Stimulated activated memory B cell treated with anti-CD40 and anti-IgM and Interleukin-4, amounts not matched to agents 10 μg/mL and 1 μg/mL and 100 μg/mL, for 72 hours (primary cell): ENCODE results near the gene MAPKAPK2.

Experiments used
- ATAC-seq: fragments of 150-1000 bp; cut with Tn5 transposase; 2 replicates; pipeline ENCODE4 v1.10.0; 2021
- H3K27ac Mint-ChIP-seq: one replicate; pipeline ENCODE4 v1.8.0; 2022; ENCODE audit warnings: mild to moderate bottlenecking, mixed read lengths
- H3K27me3 Mint-ChIP-seq: one replicate; pipeline ENCODE4 v1.8.0; 2022; ENCODE audit warnings: mixed read lengths
- H3K36me3 Mint-ChIP-seq: one replicate; pipeline ENCODE4 v1.8.0; 2022; ENCODE audit warnings: mixed read lengths
- H3K4me1 Mint-ChIP-seq: one replicate; pipeline ENCODE4 v1.8.0; 2022; ENCODE audit warnings: mixed read lengths
- H3K4me3 Mint-ChIP-seq: one replicate; pipeline ENCODE4 v1.8.0; 2022; ENCODE audit warnings: mild to moderate bottlenecking, moderate library complexity, mixed read lengths
- H3K9me3 Mint-ChIP-seq: one replicate; pipeline ENCODE4 v1.8.0; 2022; ENCODE audit warnings: mixed read lengths

Gene MAPKAPK2

GRCh38 chr1:206713070-206713469, 28.4 kb downstream of the MAPKAPK2 start:
- Mint-ChIP-seq H3K4me3 (no peak overlapping the region), H3K36me3 (no peaks in the 10 kb centered on the region), H3K4me1 (peaks cover 82% of the 10 kb centered on the region), H3K9me3 (no peaks in the 10 kb centered on the region), H3K27me3 (no peaks in the 10 kb centered on the region), H3K27ac (no peak overlapping the region)
- no peak for ATAC-seq

- H3K9me3 Mint-ChIP-seq: no peaks in the 10 kb centered on the region
- H3K27me3 Mint-ChIP-seq: no peaks in the 10 kb centered on the region
- peaks cover 82% of the 10 kb centered on the region for H3K4me1 Mint-ChIP-seq
- no peak overlapping the region for H3K4me3 Mint-ChIP-seq
- ATAC-seq: no peak
- H3K36me3 Mint-ChIP-seq: no peaks in the 10 kb centered on the region
- no peak overlapping the region for H3K27ac Mint-ChIP-seq
Observed at GRCh38 chr1:206713910-206714312, 29.2 kb downstream of the MAPKAPK2 start.

DNA sequence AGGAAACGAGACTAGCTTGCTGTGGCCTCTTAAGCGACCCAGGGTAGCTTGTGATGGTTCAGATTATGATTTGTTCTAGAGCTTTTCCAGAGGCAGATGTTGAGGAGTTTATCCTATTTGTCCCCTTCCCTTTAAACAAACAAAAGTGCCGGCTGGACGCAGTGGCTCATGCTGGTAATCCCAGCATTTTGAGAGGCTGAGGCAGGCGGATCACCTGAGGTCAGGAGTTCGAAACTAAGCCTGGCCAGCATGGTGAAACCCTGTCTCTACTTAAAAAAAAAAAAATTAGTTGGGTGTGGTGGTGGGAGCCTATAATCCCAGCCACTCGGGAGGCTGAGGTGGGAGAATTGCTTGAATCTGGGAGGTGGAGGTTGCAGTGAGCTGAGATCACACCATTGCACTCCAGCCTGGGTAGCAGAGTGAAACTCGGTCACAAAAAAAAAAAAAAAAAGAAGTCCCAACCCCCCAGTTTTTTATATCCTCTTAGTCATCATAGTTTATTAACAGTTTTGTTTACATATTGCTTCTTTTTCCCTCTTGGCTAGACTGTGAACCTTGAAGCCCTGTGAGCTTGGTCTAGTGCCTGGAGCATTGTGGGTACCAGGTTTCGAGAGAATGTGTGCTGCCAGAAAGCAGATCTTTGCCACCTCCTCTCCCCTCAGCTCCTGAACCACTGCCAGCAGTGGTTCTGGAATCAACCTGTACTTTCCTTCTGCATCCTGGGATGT, 29.8 kb downstream of the MAPKAPK2 start:
- Mint-ChIP-seq H3K27ac (peak overlapping the region; percentile 62), H3K36me3 (no peaks in the 10 kb centered on the region), H3K4me3 (no peak overlapping the region), H3K9me3 (no peaks in the 10 kb centered on the region), H3K4me1 (peaks cover 82% of the 10 kb centered on the region), H3K27me3 (no peaks in the 10 kb centered on the region)
- no peak for ATAC-seq

DNA sequence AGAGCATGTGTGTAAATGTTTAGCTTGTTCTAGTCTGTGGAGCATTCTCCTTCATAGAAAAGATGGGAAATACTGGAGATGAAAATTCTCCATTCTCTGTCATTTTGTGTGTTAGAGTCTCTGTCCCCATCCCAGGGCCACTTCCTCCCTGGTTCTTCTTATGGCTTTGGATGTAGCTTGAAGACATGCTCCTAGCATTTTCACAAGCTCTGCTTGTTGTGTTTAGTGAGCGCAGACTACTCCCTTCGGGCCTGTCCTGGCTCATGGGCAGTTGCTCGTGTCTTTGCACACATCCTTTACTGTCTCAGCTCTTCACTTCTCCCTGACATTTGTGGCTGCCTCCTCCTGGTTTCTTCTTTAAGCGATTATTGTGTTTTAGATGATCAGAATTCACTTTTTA, 30.4 kb downstream of the MAPKAPK2 start:
- ATAC-seq: no peak
- Mint-ChIP-seq H3K36me3 (no peaks in the 10 kb centered on the region), H3K4me3 (no peak overlapping the region), H3K4me1 (peaks cover 82% of the 10 kb centered on the region), H3K27ac (peak overlapping the region; percentile 62), H3K9me3 (no peaks in the 10 kb centered on the region), H3K27me3 (no peaks in the 10 kb centered on the region)

DNA sequence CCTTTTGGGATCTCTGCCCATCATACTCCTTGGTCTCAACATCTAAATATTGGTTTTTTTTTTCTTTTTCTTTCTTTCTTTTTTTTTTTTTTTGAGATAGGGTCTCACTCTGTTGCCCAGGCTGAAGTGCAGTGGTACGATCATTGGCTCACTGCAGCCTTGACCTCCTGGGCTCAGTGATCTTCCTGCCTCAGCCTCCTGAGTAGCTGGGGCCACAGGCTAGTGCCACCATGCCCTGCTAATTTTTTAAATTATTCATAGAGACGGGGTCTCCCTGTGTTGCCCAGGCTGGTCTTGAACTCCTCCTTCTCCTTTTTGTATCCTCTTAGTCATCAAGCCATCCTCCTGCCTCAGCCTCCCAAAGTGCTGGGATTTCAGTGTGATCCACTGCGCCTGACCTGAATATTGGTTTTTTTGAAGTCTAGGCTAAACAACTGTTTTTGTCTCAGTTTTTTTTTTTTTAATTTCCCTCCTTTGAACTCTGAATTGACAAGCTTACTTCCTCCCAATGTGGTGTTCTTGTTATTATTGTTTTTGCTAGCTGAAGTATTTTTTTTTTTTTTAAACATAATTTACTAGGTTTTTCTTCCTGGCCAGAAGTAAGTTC, 30.9 kb downstream of the MAPKAPK2 start:
- Mint-ChIP-seq H3K9me3 (no peaks in the 10 kb centered on the region), H3K4me1 (peaks cover 79% of the 10 kb centered on the region), H3K36me3 (no peaks in the 10 kb centered on the region), H3K4me3 (no peak overlapping the region), H3K27ac (peak overlapping the region; percentile 62), H3K27me3 (no peaks in the 10 kb centered on the region)
- ATAC-seq: no peak

DNA sequence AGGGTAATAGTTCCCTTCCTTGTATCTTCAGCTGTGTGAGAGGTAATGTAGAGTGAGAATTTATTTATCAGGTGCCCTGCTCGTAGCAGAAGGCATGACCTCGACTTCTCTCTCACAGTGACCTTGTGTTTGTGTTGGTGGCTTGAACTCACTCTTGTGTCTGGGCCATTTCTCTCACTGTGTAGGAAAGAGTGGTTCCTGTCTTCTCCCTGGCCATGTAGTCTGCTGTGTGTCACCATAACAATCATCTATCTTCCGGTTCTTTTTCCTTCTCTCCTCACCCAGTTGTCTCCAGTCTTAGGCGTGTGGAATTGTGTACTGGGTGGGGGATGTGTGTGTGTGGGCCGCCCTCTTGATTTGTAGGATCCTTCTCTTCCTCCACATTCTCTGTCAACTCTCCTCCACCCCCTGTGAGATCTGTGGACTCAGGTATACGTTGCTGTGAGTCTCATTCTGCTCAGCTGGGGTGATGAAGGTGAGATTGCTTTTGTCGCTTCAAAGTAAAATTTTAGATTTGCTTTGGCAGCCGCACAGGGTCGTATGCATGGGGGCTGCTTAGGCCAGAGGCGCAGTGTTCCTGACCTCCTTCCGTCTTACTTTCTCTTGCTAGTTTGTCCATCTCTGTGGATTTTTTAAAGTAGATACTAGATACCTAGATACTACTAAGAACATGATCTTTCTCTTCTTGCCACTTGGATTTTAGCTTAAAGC, 31.6 kb downstream of the MAPKAPK2 start:
- Mint-ChIP-seq H3K4me1 (peaks cover 85% of the 10 kb centered on the region), H3K27ac (peak overlapping the region; percentile 62), H3K9me3 (no peaks in the 10 kb centered on the region), H3K4me3 (no peak overlapping the region), H3K27me3 (no peaks in the 10 kb centered on the region), H3K36me3 (no peaks in the 10 kb centered on the region)
- no peak for ATAC-seq

GRCh38 chr1:206716870-206717673, 32.4 kb downstream of the MAPKAPK2 start:
- peak; percentile 44 for ATAC-seq
- Mint-ChIP-seq H3K36me3 (no peaks in the 10 kb centered on the region), H3K4me3 (no peak overlapping the region), H3K27ac (peak overlapping the region; percentile 62), H3K4me1 (peaks cover 83% of the 10 kb centered on the region), H3K27me3 (no peaks in the 10 kb centered on the region), H3K9me3 (no peaks in the 10 kb centered on the region)

DNA sequence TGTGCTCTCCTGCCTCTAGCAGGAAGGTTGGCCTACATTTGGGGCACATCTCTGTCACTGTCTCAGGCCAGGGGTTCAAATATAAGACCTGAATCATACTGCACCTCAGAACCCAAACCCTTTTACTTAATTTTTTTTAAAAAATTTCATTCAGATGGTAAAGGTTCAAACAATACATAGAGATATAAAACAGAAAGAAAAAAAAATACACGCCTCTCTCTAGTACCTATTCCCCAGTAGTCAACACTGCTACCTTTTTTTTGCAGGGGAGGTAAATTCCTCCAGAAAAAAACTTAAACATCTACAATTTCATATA, 32.9 kb downstream of the MAPKAPK2 start:
- Mint-ChIP-seq H3K27me3 (no peaks in the 10 kb centered on the region), H3K4me1 (peaks cover 82% of the 10 kb centered on the region), H3K9me3 (no peaks in the 10 kb centered on the region), H3K27ac (peak overlapping the region; percentile 62), H3K4me3 (no peak overlapping the region), H3K36me3 (no peaks in the 10 kb centered on the region)
- no peak for ATAC-seq

GRCh38 chr1:206719169-206719839, 34.6 kb downstream of the MAPKAPK2 start:
- no peaks in the 10 kb centered on the region for H3K27me3 Mint-ChIP-seq
- peak; percentile 80 for ATAC-seq
- no peaks in the 10 kb centered on the region for H3K36me3 Mint-ChIP-seq
- peaks cover 77% of the 10 kb centered on the region for H3K4me1 Mint-ChIP-seq
- peak overlapping the region; percentile 83 for H3K27ac Mint-ChIP-seq
- peak overlapping the region; percentile 29 for H3K4me3 Mint-ChIP-seq
- H3K9me3 Mint-ChIP-seq: no peaks in the 10 kb centered on the region

DNA sequence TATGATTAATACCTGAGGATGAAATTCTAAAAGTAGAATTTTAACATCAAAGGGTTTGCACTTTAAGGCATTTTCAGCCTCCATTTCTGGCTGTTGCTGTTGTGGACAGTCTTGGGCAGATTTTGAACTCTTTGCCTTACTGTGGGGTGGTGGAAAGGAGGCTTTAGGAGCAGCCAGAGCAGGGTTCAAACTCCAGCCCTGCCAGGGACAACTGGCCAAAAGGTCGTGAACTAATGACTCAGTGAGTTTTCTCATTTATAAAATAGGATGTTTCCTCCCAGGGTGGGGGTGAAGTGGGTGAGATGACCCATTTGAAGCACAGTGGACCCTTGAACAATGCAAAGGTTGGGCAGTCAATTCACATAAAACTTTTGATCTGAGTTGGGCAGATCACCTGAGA, 36.7 kb downstream of the MAPKAPK2 start:
- H3K4me3 Mint-ChIP-seq: no peak overlapping the region
- H3K27ac Mint-ChIP-seq: peak overlapping the region; percentile 35
- H3K27me3 Mint-ChIP-seq: no peaks in the 10 kb centered on the region
- H3K36me3 Mint-ChIP-seq: no peaks in the 10 kb centered on the region
- H3K9me3 Mint-ChIP-seq: no peaks in the 10 kb centered on the region
- H3K4me1 Mint-ChIP-seq: peaks cover 75% of the 10 kb centered on the region
- no peak for ATAC-seq

DNA sequence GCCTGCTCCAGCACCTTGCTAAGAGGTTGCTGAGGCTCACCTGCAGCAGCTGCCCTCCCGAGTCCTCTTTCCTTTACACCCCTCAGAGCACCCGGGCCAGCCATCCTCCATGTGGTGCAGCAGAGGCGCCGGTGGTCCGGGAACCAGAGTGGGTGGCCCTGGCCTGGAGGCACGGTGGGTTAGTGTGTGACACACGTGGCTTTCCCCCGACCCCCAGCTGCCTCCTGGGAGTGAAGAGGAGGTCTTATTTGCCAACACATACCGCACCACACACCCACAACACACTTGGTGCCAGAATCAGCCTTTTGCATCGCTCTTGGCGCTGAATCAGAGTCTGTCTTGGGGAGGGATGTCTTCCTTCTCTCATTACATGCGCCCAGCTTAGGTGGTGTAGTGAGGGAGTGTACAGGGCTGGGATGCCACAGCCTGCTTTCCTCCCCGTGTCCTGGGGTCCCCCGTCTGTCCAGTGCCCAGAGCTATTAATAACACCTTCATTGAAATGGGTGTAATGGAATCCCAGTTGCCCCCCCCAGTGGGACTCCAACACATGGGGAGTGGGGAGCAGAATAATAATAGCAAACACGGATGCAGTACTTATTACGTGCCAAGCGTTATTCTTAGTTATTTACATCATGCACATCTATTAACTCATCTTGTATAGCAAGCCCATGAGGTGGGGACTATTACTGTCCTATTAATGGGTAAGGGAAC, 38.2 kb downstream of the MAPKAPK2 start:
- Mint-ChIP-seq H3K4me3 (no peak overlapping the region), H3K36me3 (no peaks in the 10 kb centered on the region), H3K27me3 (no peaks in the 10 kb centered on the region), H3K27ac (no peak overlapping the region), H3K9me3 (no peaks in the 10 kb centered on the region), H3K4me1 (peaks cover 68% of the 10 kb centered on the region)
- ATAC-seq: no peak

GRCh38 chr1:206723462-206723804, 38.7 kb downstream of the MAPKAPK2 start:
- no peak overlapping the region for H3K4me3 Mint-ChIP-seq
- H3K27ac Mint-ChIP-seq: no peak overlapping the region
- peaks cover 2% of the 10 kb centered on the region for H3K36me3 Mint-ChIP-seq
- no peak for ATAC-seq
- peaks cover 68% of the 10 kb centered on the region for H3K4me1 Mint-ChIP-seq
- no peaks in the 10 kb centered on the region for H3K27me3 Mint-ChIP-seq
- no peaks in the 10 kb centered on the region for H3K9me3 Mint-ChIP-seq

DNA sequence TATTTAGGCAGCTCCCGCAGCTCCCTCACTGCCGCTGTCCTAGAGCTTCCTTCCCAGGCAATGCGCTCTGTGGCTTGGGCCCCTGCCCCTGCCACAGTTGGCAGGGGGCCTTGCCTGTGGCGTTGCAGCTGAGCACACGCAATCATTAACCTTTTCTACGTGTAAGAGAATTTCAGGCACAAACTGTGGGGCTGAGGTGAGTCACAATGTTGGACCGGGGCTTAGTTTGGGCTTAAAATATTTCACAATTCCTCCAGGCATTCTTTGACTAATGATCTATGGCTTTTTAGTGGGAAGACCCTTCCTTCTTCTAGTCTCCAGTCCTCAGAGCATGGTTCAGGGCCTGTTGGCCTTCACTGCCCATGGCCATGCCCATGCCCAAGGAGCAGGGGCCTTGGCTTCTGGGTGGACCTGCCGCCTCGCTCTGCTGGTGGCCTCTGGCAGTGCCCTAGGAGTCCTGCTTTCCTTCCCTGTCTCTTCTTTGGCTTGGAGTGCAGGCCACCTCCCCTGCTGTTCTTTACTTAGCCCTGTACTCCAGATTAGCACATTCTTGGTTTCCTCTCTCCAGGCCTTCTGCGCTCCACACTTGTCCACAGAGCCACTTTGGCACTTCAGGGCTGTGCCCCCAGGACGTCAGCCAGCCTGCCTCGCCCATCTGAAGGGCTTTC, 39.2 kb downstream of the MAPKAPK2 start:
- H3K9me3 Mint-ChIP-seq: no peaks in the 10 kb centered on the region
- no peaks in the 10 kb centered on the region for H3K27me3 Mint-ChIP-seq
- no peak for ATAC-seq
- no peak overlapping the region for H3K27ac Mint-ChIP-seq
- peaks cover 7% of the 10 kb centered on the region for H3K36me3 Mint-ChIP-seq
- H3K4me3 Mint-ChIP-seq: no peak overlapping the region
- H3K4me1 Mint-ChIP-seq: peaks cover 68% of the 10 kb centered on the region
